Suprapubic skin (tissue), 4 donors: Measurements from ENCODE around the gene DGLUCY. TPM values are rescaled to one million over a fixed set of nuclear protein-coding genes. Genes with fewer than 3 reads are reported as not detected.
A peak's percentile ranks its signal among the peaks of the same experiment; 100 is the strongest.

Experiments
- DNase-seq, 2 donors: peaks; one replicate each; pipeline ENCODE4 v3.0.0-alpha.2; 2019; ENCODE audit warnings: low spot score in 2 of 2
- H3K27ac ChIP-seq: fragments of 200-600 bp; sonication (generic); one replicate; pipeline ENCODE4 v1.5.1; 2019
- H3K27me3 ChIP-seq: fragments of 200-600 bp; sonication (generic); one replicate; pipeline ENCODE4 v1.5.1; 2019
- H3K36me3 ChIP-seq: fragments of 200-600 bp; sonication (generic); one replicate; pipeline ENCODE4 v1.5.1; 2019
- H3K4me1 ChIP-seq: fragments of 200-600 bp; sonication (generic); one replicate; pipeline ENCODE4 v1.5.1; 2019
- H3K4me3 ChIP-seq: fragments of 200-600 bp; sonication (generic); one replicate; pipeline ENCODE4 v1.5.1; 2019; ENCODE audit warnings: mild to moderate bottlenecking
- H3K9me3 ChIP-seq: fragments of 200-600 bp; sonication (generic); one replicate; pipeline ENCODE4 v1.5.1; 2019
- CTCF ChIP-seq, 2 donors: fragments of 200-600 bp in 1 of 2; fragments of 450-650 bp in 1 of 2; sonication (generic) in 1 of 2; IDR thresholded peaks; one replicate each; pipeline ENCODE4 v1.5.1; 2016 to 2019; ENCODE audit warnings: antibody characterized with exemption in 2 of 2, mild to moderate bottlenecking in 1 of 2, moderate library complexity in 1 of 2
- EP300 ChIP-seq: sonication (generic); formaldehyde crosslinking; IDR thresholded peaks from one replicate; pipeline ENCODE4 v1.6.1; 2017; ENCODE audit warnings: antibody characterized with exemption
- POLR2A ChIP-seq, 2 donors: fragments of 450-650 bp; IDR thresholded peaks; one replicate each; pipeline ENCODE4 v1.6.1; 2017; ENCODE audit warnings: antibody characterized with exemption in 2 of 2, mild to moderate bottlenecking in 2 of 2, moderate library complexity in 2 of 2
- POLR2AphosphoS5 ChIP-seq, 3 donors: sonication (generic); formaldehyde crosslinking; IDR thresholded peaks; one replicate each; pipeline ENCODE4 v1.6.1; 2017; ENCODE audit warnings: antibody characterized with exemption in 3 of 3
- WGBS: methylation state at CpG from one replicate; pipeline ENCODE4 v1.1.5; 2018; 5-methylcytosine and 5-hydroxymethylcytosine counted together
- total RNA-seq, 4 donors: library from RNA; depleted of rRNA; stranded (reverse); fragments of >200 nt; gene quantifications; one replicate each; pipeline ENCODE4 v1.1.0, GENCODE V29; 2016

DGLUCY gene
- total RNA-seq, 4 donors from 2014 or later, result 54.0 to 94.9 (median 69.3) TPM

GRCh38 chr14:91246051-91246852 is 132.4 kb downstream of the DGLUCY start:
- Histone ChIP-seq H3K27ac (no peak overlapping the region), H3K4me3 (no peak overlapping the region), H3K4me1 (peaks cover 43% of the 10 kb centered on the region), H3K36me3 (no peaks in the 10 kb centered on the region), H3K27me3 (no peaks in the 10 kb centered on the region), H3K9me3 (no peaks in the 10 kb centered on the region)
- 95% methylated on average over 13 of the region's 15 CpGs for WGBS
- TF ChIP-seq POLR2AphosphoS5 (IDR thresholded peaks at IDR 0.05) (no peak), EP300 (no peak), CTCF (IDR thresholded peaks at IDR 0.05) (no peak), POLR2A (IDR thresholded peaks at IDR 0.05) (no peak)
- DNase-seq, result no peak

DNA sequence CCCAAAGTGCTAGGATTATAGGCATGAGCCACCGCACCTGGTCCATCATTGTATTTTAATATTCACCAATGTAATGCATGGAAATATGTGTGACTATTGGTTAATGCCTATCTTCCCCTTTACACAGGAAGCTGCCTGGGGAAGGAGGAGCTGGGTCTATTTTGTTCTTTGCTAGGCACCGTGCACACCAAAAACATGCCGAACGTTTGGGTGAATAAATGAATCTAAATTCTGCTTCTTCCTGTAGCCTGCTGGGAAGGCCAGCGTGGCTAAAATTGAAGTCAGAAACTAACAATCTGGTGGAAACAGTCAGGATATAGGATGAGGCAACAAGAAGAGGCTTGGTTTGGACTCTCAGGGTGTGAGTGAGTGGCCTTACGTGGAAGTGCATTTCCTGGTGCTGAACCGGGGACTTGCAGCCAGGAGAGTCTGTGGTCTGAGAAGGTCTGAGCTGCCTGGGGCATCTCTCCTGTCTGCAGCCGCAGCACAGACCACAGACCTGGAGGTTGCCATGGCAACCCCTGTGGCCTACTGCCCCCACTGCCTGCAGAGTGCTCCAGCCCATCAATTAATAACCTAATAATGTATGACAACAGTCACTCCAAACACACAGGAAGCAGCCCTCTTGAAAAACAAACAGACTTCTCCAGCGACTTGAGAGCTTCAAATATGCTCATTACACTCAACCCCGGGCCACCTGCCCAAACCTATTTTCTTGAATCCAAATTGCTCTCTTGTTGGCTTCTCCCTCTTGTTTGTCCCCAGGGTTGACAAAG is 136.2 kb downstream of the DGLUCY start:
- no peak overlapping the region for H3K27ac ChIP-seq
- 68% methylated on average over 10 of the region's 10 CpGs for WGBS
- H3K4me1 ChIP-seq, result peaks cover 32% of the 10 kb centered on the region

DNA sequence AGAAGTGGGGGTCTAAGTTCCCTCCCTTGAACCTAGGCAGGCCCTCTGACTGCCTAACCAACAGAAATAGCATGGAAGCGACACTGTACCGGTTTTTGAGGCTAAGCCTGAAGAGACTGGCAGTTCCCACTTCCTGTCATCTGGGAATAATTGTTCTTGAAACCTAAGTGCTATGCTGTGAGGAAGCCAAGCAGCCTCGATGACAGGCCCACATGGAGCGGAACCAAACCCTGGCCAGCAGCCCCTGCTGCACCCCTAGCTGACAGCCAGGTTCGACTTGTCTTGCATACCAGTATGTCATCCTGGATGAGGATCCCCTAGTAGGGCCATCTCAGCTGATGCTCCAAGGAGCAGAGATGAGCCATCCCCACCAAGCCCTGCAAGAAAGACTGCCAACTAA is 137.0 kb downstream of the DGLUCY start:
- no peaks in the 10 kb centered on the region for H3K27me3 ChIP-seq
- 33% methylated on average over 4 of the region's 5 CpGs for WGBS
- no peaks in the 10 kb centered on the region for H3K9me3 ChIP-seq
- no peak for DNase-seq
- no peak for TF ChIP-seq POLR2AphosphoS5 (IDR thresholded peaks at IDR 0.05)
- TF ChIP-seq POLR2A (IDR thresholded peaks at IDR 0.05), result no peak
- TF ChIP-seq CTCF (IDR thresholded peaks at IDR 0.05), result no peak
- TF ChIP-seq EP300, result no peak
- H3K4me1 ChIP-seq, result peaks cover 31% of the 10 kb centered on the region
- H3K4me3 ChIP-seq, result no peak overlapping the region
- H3K36me3 ChIP-seq, result no peaks in the 10 kb centered on the region
- no peak overlapping the region for H3K27ac ChIP-seq

More for the DNA sequence above, 136.2 kb downstream of the DGLUCY start:
- H3K9me3 ChIP-seq, result no peaks in the 10 kb centered on the region
- no peak overlapping the region for H3K4me3 ChIP-seq
- H3K27me3 ChIP-seq, result no peaks in the 10 kb centered on the region
- DNase-seq, result no peak
- H3K36me3 ChIP-seq, result no peaks in the 10 kb centered on the region
- no peak for TF ChIP-seq POLR2A (IDR thresholded peaks at IDR 0.05)
- no peak for TF ChIP-seq EP300
- no peak for TF ChIP-seq CTCF (IDR thresholded peaks at IDR 0.05)
- no peak for TF ChIP-seq POLR2AphosphoS5 (IDR thresholded peaks at IDR 0.05)

- Histone ChIP-seq H3K9me3 (no peaks in the 10 kb centered on the region), H3K36me3 (no peaks in the 10 kb centered on the region), H3K27ac (peak overlapping the region; percentile 10), H3K4me1 (peaks cover 38% of the 10 kb centered on the region), H3K4me3 (peak overlapping the region; percentile 70), H3K27me3 (no peaks in the 10 kb centered on the region)
- 25% methylated on average over 2 of the region's 95 CpGs for WGBS
- no peak for DNase-seq
- TF ChIP-seq EP300 (no peak), POLR2A (IDR thresholded peaks at IDR 0.05) (no peak), POLR2AphosphoS5 (IDR thresholded peaks at IDR 0.05) (no peak), CTCF (IDR thresholded peaks at IDR 0.05) (no peak)
Measured at GRCh38 chr14:91252871-91253794, 139.3 kb downstream of the DGLUCY start.
